Naive thymus-derived CD8-positive, alpha-beta T cell (primary cell): ENCODE results near the gene PDLIM4. TPM values are rescaled to one million over a fixed set of nuclear protein-coding genes. Genes with fewer than 3 reads are reported as not detected.

Source experiments
- ATAC-seq, 2 donors: fragments of 150-1000 bp; cut with Tn5 transposase in 1 of 2; sonication (Bioruptor Pico), chemical (Tn5 transposase) in 1 of 2; 1 replicate in 1 of 2; 2 replicates in 1 of 2; pipeline ENCODE4 v1.10.0; 2021; ENCODE audit warnings: mild to moderate bottlenecking in 2 of 2, moderate library complexity in 2 of 2
- POLR2A ChIA-PET: fragments of 350-600 bp; sonication (Branson Sonifier 250); formaldehyde crosslinking; loops from one replicate; lab custom pipeline; 2021; ENCODE audit warnings: antibody characterized with exemption; lab: Charles Lee
- DNase-seq, 10 donors: peaks; one replicate each; pipeline versions ENCODE4 v3.0.0 to v3.0.0-alpha.2; 2020 to 2022
- H3K27ac Mint-ChIP-seq, 10 donors: one replicate each; pipeline ENCODE4 v1.8.0; 2020 to 2022; ENCODE audit warnings: mild to moderate bottlenecking in 10 of 10, mixed read lengths in 10 of 10, moderate library complexity in 4 of 10, inconsistent platforms in 1 of 10
- H3K27me3 Mint-ChIP-seq, 5 donors: one replicate each; pipeline ENCODE4 v1.8.0; 2021 to 2022; ENCODE audit warnings: mixed read lengths in 5 of 5
- H3K36me3 Mint-ChIP-seq, 3 donors: one replicate each; pipeline ENCODE4 v1.8.0; 2020 to 2022; ENCODE audit warnings: mixed read lengths in 3 of 3, mild to moderate bottlenecking in 2 of 3, inconsistent platforms in 1 of 3
- H3K4me1 Mint-ChIP-seq, 4 donors: one replicate each; pipeline ENCODE4 v1.8.0; 2021 to 2022; ENCODE audit warnings: mixed read lengths in 4 of 4
- H3K4me3 Mint-ChIP-seq, 10 donors: one replicate each; pipeline ENCODE4 v1.8.0; 2020 to 2022; ENCODE audit warnings: mild to moderate bottlenecking in 10 of 10, mixed read lengths in 10 of 10, moderate library complexity in 6 of 10, inconsistent platforms in 1 of 10
- H3K9me3 Mint-ChIP-seq, 9 donors: one replicate each; pipeline ENCODE4 v1.8.0; 2020 to 2022; ENCODE audit warnings: mixed read lengths in 9 of 9, mild to moderate bottlenecking in 3 of 9, inconsistent platforms in 1 of 9, moderate library complexity in 1 of 9
- polyA plus RNA-seq, 3 donors: library from polyadenylated mRNA; unstranded; fragments of 300-500 nt; fragmentation: Illumina TruSeq; gene quantifications; one replicate each; pipeline ENCODE4 v1.2.3, GENCODE V29; 2021
- total RNA-seq, 8 experiments: library from RNA in 2 of 8; stranded (reverse) in 2 of 8; gene quantifications; one replicate each; pipeline ENCODE4 v1.2.3 and lab custom pipeline; 2021 to 2026

Gene PDLIM4
- total and polyA plus RNA-seq, 5 experiments from 2014 or later = not detected

GRCh38 chr5:132230871-132231270, 26.6 kb upstream of the PDLIM4 start:
- POLR2A ChIA-PET = no interaction called here
- no peak overlapping the region for H3K27ac Mint-ChIP-seq
- H3K4me1 Mint-ChIP-seq = peaks cover 9 to 33% (median 15%) of the 10 kb centered on the region in 4 donors
- H3K9me3 Mint-ChIP-seq = no peaks in the 10 kb centered on the region
- peak overlapping the region in 1 of 10 donors; percentile 22 for H3K4me3 Mint-ChIP-seq
- ATAC-seq = no peak
- DNase-seq = peak in 1 of 10 donors; percentile 3
- H3K36me3 Mint-ChIP-seq = peaks cover 0 to 7% (median 0%) of the 10 kb centered on the region in 3 donors
- H3K27me3 Mint-ChIP-seq = peaks cover 21 to 47% (median 45%) of the 10 kb centered on the region in 5 donors

- Mint-ChIP-seq H3K27me3 (peaks cover 16 to 47% (median 39%) of the 10 kb centered on the region in 5 donors), H3K27ac (no peak overlapping the region), H3K9me3 (no peaks in the 10 kb centered on the region), H3K4me3 (no peak overlapping the region), H3K36me3 (peaks cover 0 to 7% (median 0%) of the 10 kb centered on the region in 3 donors), H3K4me1 (peaks cover 4 to 21% (median 15%) of the 10 kb centered on the region in 4 donors)
- POLR2A ChIA-PET = no interaction called here
- ATAC-seq (no peak), DNase-seq (peak in 1 of 10 donors; percentile 11)
These were observed 25.0 kb upstream of the PDLIM4 start for GRCh38 chr5:132232465-132232864.

DNA sequence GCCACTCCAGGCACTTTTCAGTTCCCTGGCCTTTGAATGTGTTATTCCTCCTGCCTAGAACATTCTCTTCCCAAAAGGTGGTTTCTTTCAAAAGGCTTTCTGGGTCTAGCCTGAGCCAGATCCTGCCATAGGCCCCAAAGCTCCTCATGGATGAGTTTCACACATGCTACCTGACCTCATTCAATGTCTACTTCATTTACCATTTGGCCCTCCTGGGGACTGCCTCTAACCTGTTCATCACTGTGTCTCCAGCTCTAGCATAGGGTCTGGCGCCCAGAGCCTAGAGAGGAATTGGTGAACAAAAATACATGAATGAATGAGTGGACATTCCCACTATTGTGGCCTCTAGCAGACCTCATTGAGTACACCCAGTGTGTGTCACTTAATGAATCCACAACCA, 24.4 kb upstream of the PDLIM4 start:
- peaks cover 16 to 47% (median 38%) of the 10 kb centered on the region in 5 donors for H3K27me3 Mint-ChIP-seq
- DNase-seq = no peak
- no peaks in the 10 kb centered on the region for H3K9me3 Mint-ChIP-seq
- peaks cover 0 to 7% (median 0%) of the 10 kb centered on the region in 3 donors for H3K36me3 Mint-ChIP-seq
- no peak for ATAC-seq
- H3K4me3 Mint-ChIP-seq = no peak overlapping the region
- POLR2A ChIA-PET = interaction anchor here (0.5 kb wide), 1 partner anchor 910 kb away, joined by 3 read pairs; no protein-coding TSS in a partner anchor
- no peak overlapping the region for H3K27ac Mint-ChIP-seq
- peaks cover 4 to 21% (median 15%) of the 10 kb centered on the region in 4 donors for H3K4me1 Mint-ChIP-seq

- H3K4me1 Mint-ChIP-seq = peaks cover 2 to 17% (median 13%) of the 10 kb centered on the region in 4 donors
- H3K27me3 Mint-ChIP-seq = peaks cover 14 to 40% (median 29%) of the 10 kb centered on the region in 5 donors
- no peak overlapping the region for H3K27ac Mint-ChIP-seq
- H3K9me3 Mint-ChIP-seq = no peaks in the 10 kb centered on the region
- POLR2A ChIA-PET = interaction anchor here (0.5 to 0.6 kb wide), 2 partner anchors 413 to 911 kb away, joined by 3 to 9 read pairs; no protein-coding TSS in a partner anchor
- no peak overlapping the region for H3K4me3 Mint-ChIP-seq
- DNase-seq = peak in 1 of 10 donors; percentile 49
- no peak for ATAC-seq
- peaks cover 0 to 7% (median 0%) of the 10 kb centered on the region in 3 donors for H3K36me3 Mint-ChIP-seq
These were observed 23.4 kb upstream of the PDLIM4 start for GRCh38 chr5:132233811-132234683.

DNA sequence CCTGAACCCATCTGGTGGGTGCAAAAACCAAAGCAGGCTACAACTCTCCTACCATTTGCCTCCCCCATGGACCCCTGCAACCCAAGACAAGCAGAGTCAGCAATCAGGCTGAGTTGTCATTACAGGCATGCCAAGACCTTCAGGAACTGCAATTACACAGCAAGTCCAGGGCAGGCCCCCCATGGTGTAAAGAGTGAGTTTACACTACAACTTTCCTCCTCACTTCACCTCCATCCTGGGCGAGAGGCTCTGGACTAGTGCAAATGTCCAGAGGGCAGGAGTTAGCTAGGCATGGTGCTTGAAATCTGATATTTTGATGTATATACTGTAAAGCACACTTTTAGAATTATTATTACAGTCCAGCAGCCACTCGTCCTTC, 22.8 kb upstream of the PDLIM4 start:
- POLR2A ChIA-PET = interaction anchor here (0.6 kb wide), 1 partner anchor 413 kb away, joined by 9 read pairs; no protein-coding TSS in a partner anchor
- Mint-ChIP-seq H3K4me1 (peaks cover 2 to 11% (median 8%) of the 10 kb centered on the region in 4 donors), H3K27ac (no peak overlapping the region), H3K4me3 (no peak overlapping the region), H3K27me3 (peaks cover 8 to 34% (median 23%) of the 10 kb centered on the region in 5 donors), H3K36me3 (peaks cover 0 to 4% (median 0%) of the 10 kb centered on the region in 3 donors), H3K9me3 (no peaks in the 10 kb centered on the region)
- DNase-seq (peak in 1 of 10 donors; percentile 51), ATAC-seq (no peak)

DNA sequence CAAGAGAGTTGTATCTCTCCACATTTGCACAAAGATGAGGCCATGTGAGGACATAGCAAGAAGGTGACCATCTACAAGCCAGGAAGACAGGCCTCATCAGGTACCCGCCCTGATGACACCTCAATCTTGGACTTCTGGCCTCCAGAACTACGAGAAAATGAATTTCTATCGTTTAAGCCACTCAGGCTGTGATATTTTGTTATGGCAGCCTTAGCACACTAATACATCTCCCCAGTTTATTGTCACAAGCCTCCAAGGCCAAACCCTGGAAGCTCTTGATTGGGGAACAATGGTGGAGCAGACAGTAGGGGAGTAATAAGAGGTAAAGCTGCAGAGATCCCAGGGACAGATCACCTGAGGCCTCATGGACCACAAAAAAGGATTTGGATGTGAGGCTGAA, 22.2 kb upstream of the PDLIM4 start:
- Mint-ChIP-seq H3K4me1 (peaks cover 0 to 7% (median 6%) of the 10 kb centered on the region in 4 donors), H3K27me3 (peaks cover 3 to 27% (median 16%) of the 10 kb centered on the region in 5 donors), H3K27ac (peak overlapping the region in 1 of 10 donors; percentile 39), H3K36me3 (no peaks in the 10 kb centered on the region), H3K9me3 (no peaks in the 10 kb centered on the region), H3K4me3 (no peak overlapping the region)
- POLR2A ChIA-PET = no interaction called here
- ATAC-seq (no peak), DNase-seq (no peak)

GRCh38 chr5:132237141-132237540, 20.4 kb upstream of the PDLIM4 start:
- peak in 1 of 10 donors; percentile 18 for DNase-seq

GRCh38 chr5:132237670-132238069, 19.8 kb upstream of the PDLIM4 start:
- peaks cover 1 to 15% (median 4%) of the 10 kb centered on the region in 5 donors for H3K27me3 Mint-ChIP-seq

More at GRCh38 chr5:132237141-132237540, 20.4 kb upstream of the PDLIM4 start:
- H3K36me3 Mint-ChIP-seq = peaks cover 0 to 11% (median 0%) of the 10 kb centered on the region in 3 donors
- peak overlapping the region in 2 of 10 donors; percentile 13 to 36 for H3K27ac Mint-ChIP-seq
- POLR2A ChIA-PET = no interaction called here
- peaks cover 3 to 20% (median 6%) of the 10 kb centered on the region in 5 donors for H3K27me3 Mint-ChIP-seq
- no peak overlapping the region for H3K4me3 Mint-ChIP-seq
- no peak for ATAC-seq
- H3K4me1 Mint-ChIP-seq = peaks cover 0 to 4% (median 0%) of the 10 kb centered on the region in 4 donors
- H3K9me3 Mint-ChIP-seq = peaks cover 0 to 17% (median 3%) of the 10 kb centered on the region in 9 donors

DNA sequence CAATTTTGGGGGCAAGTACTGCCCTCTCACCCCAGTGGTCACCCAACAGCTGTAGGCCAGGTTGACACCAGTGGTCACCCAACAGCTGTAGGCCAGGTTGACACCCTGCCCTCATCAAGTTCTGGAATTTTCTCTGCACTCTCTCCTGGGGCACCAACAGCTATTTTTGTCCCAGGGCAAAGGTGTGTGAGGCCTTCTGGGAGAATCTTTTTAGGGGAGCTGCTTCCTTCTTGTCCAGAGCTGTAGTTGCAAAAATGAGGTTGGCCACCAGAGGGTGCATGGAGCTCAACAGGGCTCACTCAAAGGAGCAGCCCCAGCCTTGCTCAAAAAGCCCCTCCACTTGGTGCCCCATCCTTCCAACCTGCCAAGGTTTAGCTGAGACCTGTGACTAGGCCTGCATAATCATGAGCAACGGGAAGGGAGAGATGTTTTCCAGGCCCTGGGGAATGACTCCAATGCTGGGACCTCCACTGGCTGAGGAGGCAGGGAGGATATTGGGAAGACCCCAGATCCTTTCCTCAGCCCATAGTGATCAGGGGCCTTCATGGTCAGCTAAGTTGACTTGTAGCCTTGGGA, 19.2 kb upstream of the PDLIM4 start:
- peak; percentile 34 to 80 (median 54) for DNase-seq
- POLR2A ChIA-PET = no interaction called here
- ATAC-seq = peak; percentile 65 to 80
- Mint-ChIP-seq H3K27ac (no peak overlapping the region), H3K27me3 (peaks cover 2 to 14% (median 3%) of the 10 kb centered on the region in 5 donors), H3K4me3 (no peak overlapping the region), H3K4me1 (peaks cover 0 to 2% (median 0%) of the 10 kb centered on the region in 4 donors), H3K9me3 (peaks cover 0 to 26% (median 8%) of the 10 kb centered on the region in 9 donors), H3K36me3 (peaks cover under 1 to 19% (median 3%) of the 10 kb centered on the region in 3 donors)

More at GRCh38 chr5:132237670-132238069, 19.8 kb upstream of the PDLIM4 start:
- POLR2A ChIA-PET = no interaction called here
- H3K4me1 Mint-ChIP-seq = peaks cover 0 to 4% (median 0%) of the 10 kb centered on the region in 4 donors
- DNase-seq (no peak), ATAC-seq (no peak)
- peaks cover 0 to 13% (median 0%) of the 10 kb centered on the region in 3 donors for H3K36me3 Mint-ChIP-seq
- H3K4me3 Mint-ChIP-seq = no peak overlapping the region
- H3K9me3 Mint-ChIP-seq = peaks cover 0 to 21% (median 3%) of the 10 kb centered on the region in 9 donors
- H3K27ac Mint-ChIP-seq = no peak overlapping the region

GRCh38 chr5:132238901-132239500, 18.5 kb upstream of the PDLIM4 start:
- POLR2A ChIA-PET = no interaction called here
- ATAC-seq (no peak), DNase-seq (peak in 1 of 10 donors; percentile 13)
- H3K4me1 Mint-ChIP-seq = peaks cover 0 to 2% (median 0%) of the 10 kb centered on the region in 4 donors
- peaks cover 0 to 34% (median 11%) of the 10 kb centered on the region in 9 donors for H3K9me3 Mint-ChIP-seq
- H3K27me3 Mint-ChIP-seq = peaks cover 2 to 17% (median 8%) of the 10 kb centered on the region in 5 donors
- H3K4me3 Mint-ChIP-seq = no peak overlapping the region
- peaks cover 4 to 25% (median 8%) of the 10 kb centered on the region in 3 donors for H3K36me3 Mint-ChIP-seq
- H3K27ac Mint-ChIP-seq = no peak overlapping the region

- peaks cover 2 to 21% (median 8%) of the 10 kb centered on the region in 5 donors for H3K27me3 Mint-ChIP-seq
- no peak overlapping the region for H3K27ac Mint-ChIP-seq
- ATAC-seq (no peak), DNase-seq (peak in 1 of 10 donors; percentile 35)
- peaks cover 4 to 33% (median 15%) of the 10 kb centered on the region in 3 donors for H3K36me3 Mint-ChIP-seq
- no peak overlapping the region for H3K4me3 Mint-ChIP-seq
- peaks cover 0 to 2% (median 0%) of the 10 kb centered on the region in 4 donors for H3K4me1 Mint-ChIP-seq
- peaks cover 0 to 42% (median 17%) of the 10 kb centered on the region in 9 donors for H3K9me3 Mint-ChIP-seq
- POLR2A ChIA-PET = no interaction called here
These were observed 17.7 kb upstream of the PDLIM4 start for GRCh38 chr5:132239776-132240175.
